Suprapubic skin (tissue), 4 donors: Measurements from ENCODE around the gene CLSTN3. TPM values are rescaled to one million over a fixed set of nuclear protein-coding genes. Genes with fewer than 3 reads are reported as not detected.

Experiments used
- DNase-seq, 2 donors: peaks; one replicate each; pipeline ENCODE4 v3.0.0-alpha.2; 2019; ENCODE audit warnings: low spot score in 2 of 2
- H3K27ac ChIP-seq: fragments of 200-600 bp; sonication (generic); one replicate; pipeline ENCODE4 v1.5.1; 2019
- H3K27me3 ChIP-seq: fragments of 200-600 bp; sonication (generic); one replicate; pipeline ENCODE4 v1.5.1; 2019
- H3K36me3 ChIP-seq: fragments of 200-600 bp; sonication (generic); one replicate; pipeline ENCODE4 v1.5.1; 2019
- H3K4me1 ChIP-seq: fragments of 200-600 bp; sonication (generic); one replicate; pipeline ENCODE4 v1.5.1; 2019
- H3K4me3 ChIP-seq: fragments of 200-600 bp; sonication (generic); one replicate; pipeline ENCODE4 v1.5.1; 2019; ENCODE audit warnings: mild to moderate bottlenecking
- H3K9me3 ChIP-seq: fragments of 200-600 bp; sonication (generic); one replicate; pipeline ENCODE4 v1.5.1; 2019
- EP300 ChIP-seq: sonication (generic); formaldehyde crosslinking; IDR thresholded peaks from one replicate; pipeline ENCODE4 v1.6.1; 2017; ENCODE audit warnings: antibody characterized with exemption
- POLR2A ChIP-seq, 2 donors: fragments of 450-650 bp; IDR thresholded peaks; one replicate each; pipeline ENCODE4 v1.6.1; 2017; ENCODE audit warnings: antibody characterized with exemption in 2 of 2, mild to moderate bottlenecking in 2 of 2, moderate library complexity in 2 of 2
- POLR2AphosphoS5 ChIP-seq, 3 donors: sonication (generic); formaldehyde crosslinking; IDR thresholded peaks; one replicate each; pipeline ENCODE4 v1.6.1; 2017; ENCODE audit warnings: antibody characterized with exemption in 3 of 3
- WGBS: methylation state at CpG from one replicate; pipeline ENCODE4 v1.1.5; 2018; 5-methylcytosine and 5-hydroxymethylcytosine counted together
- total RNA-seq, 4 donors: library from RNA; depleted of rRNA; stranded (reverse); fragments of >200 nt; gene quantifications; one replicate each; pipeline ENCODE4 v1.1.0, GENCODE V29; 2016
- TF ChIP-seq, protein P1 (sequence below), 2 donors: fragments of 200-600 bp in 1 of 2; fragments of 450-650 bp in 1 of 2; sonication (generic) in 1 of 2; IDR thresholded peaks; one replicate each; pipeline ENCODE4 v1.5.1; 2016 to 2019; ENCODE audit warnings: antibody characterized with exemption in 2 of 2, mild to moderate bottlenecking in 1 of 2, moderate library complexity in 1 of 2

CLSTN3 gene
- total RNA-seq, 4 donors from 2014 or later = 29.9 to 69.8 (median 39.1) TPM

GRCh38 chr12:7090222-7090998 is 39.8 kb upstream of the CLSTN3 start:
- peaks cover 33% of the 10 kb centered on the region for H3K36me3 ChIP-seq
- H3K27me3 ChIP-seq = no peaks in the 10 kb centered on the region
- peaks cover 50% of the 10 kb centered on the region for H3K4me1 ChIP-seq
- DNase-seq = peak; percentile 62 to 63
- no peaks in the 10 kb centered on the region for H3K9me3 ChIP-seq
- H3K27ac ChIP-seq = peak overlapping the region; percentile 90
- TF ChIP-seq POLR2A (IDR thresholded peaks at IDR 0.05) (no peak), POLR2AphosphoS5 (IDR thresholded peaks at IDR 0.05) (no peak), EP300 (no peak)
- TF ChIP-seq, protein P1, sequence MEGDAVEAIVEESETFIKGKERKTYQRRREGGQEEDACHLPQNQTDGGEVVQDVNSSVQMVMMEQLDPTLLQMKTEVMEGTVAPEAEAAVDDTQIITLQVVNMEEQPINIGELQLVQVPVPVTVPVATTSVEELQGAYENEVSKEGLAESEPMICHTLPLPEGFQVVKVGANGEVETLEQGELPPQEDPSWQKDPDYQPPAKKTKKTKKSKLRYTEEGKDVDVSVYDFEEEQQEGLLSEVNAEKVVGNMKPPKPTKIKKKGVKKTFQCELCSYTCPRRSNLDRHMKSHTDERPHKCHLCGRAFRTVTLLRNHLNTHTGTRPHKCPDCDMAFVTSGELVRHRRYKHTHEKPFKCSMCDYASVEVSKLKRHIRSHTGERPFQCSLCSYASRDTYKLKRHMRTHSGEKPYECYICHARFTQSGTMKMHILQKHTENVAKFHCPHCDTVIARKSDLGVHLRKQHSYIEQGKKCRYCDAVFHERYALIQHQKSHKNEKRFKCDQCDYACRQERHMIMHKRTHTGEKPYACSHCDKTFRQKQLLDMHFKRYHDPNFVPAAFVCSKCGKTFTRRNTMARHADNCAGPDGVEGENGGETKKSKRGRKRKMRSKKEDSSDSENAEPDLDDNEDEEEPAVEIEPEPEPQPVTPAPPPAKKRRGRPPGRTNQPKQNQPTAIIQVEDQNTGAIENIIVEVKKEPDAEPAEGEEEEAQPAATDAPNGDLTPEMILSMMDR (IDR thresholded peaks at IDR 0.05) = no peak
- WGBS = 69% methylated on average over 16 of the region's 16 CpGs
- peak overlapping the region; percentile 52 for H3K4me3 ChIP-seq

- Histone ChIP-seq H3K27me3 (no peaks in the 10 kb centered on the region), H3K4me3 (peak overlapping the region; percentile 52), H3K9me3 (no peaks in the 10 kb centered on the region), H3K27ac (peak overlapping the region; percentile 90), H3K4me1 (peaks cover 50% of the 10 kb centered on the region), H3K36me3 (peaks cover 26% of the 10 kb centered on the region)
- 70% methylated on average over 3 of the region's 7 CpGs for WGBS
- no peak for TF ChIP-seq POLR2A (IDR thresholded peaks at IDR 0.05)
- TF ChIP-seq, protein P1 (IDR thresholded peaks at IDR 0.05) = no peak
- no peak for TF ChIP-seq EP300
- no peak for TF ChIP-seq POLR2AphosphoS5 (IDR thresholded peaks at IDR 0.05)
- peak; percentile 61 to 73 for DNase-seq
Measured at GRCh38 chr12:7091171-7091570, 39.0 kb upstream of the CLSTN3 start.

DNA sequence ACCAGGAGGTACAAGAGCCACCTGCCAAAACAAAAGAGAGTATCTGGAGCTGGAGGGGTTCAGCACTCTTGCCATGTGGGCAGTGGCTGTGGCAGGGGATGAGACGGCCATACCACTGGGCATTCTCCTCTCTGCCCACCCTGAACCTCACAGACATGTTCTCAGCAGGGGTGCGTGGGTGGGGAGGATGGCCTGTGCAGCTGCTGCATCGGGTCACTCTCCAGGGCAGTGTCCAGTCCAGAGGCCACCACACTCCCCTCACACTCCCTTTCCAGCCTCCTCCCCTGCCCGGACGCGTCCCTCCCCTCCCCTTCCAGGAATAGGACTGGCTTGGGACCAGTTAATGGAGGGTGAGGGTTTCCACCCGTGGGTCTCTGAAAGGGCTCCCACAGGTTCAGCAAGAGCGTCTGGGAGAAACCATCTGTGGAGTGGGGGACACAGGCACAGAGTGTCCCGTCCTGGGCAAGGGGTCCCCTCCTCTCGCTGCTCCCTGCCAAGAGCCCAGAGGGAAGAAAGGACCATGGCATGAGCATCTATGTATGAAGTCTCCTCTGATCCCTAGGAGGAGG is 38.4 kb upstream of the CLSTN3 start:
- H3K27me3 ChIP-seq = no peaks in the 10 kb centered on the region
- peaks cover 23% of the 10 kb centered on the region for H3K36me3 ChIP-seq
- WGBS = 13% methylated on average over 10 of the region's 10 CpGs
- H3K4me3 ChIP-seq = peak overlapping the region; percentile 52
- DNase-seq = peak; percentile 79
- peak in 1 of 2 donors; percentile 33 for TF ChIP-seq POLR2A (IDR thresholded peaks at IDR 0.05)
- TF ChIP-seq, protein P1 (IDR thresholded peaks at IDR 0.05) = no peak
- H3K9me3 ChIP-seq = no peaks in the 10 kb centered on the region
- peaks cover 50% of the 10 kb centered on the region for H3K4me1 ChIP-seq
- H3K27ac ChIP-seq = peak overlapping the region; percentile 90

- H3K36me3 ChIP-seq = peaks cover 20% of the 10 kb centered on the region
- H3K9me3 ChIP-seq = no peaks in the 10 kb centered on the region
- no peaks in the 10 kb centered on the region for H3K27me3 ChIP-seq
- H3K4me3 ChIP-seq = peak within 1 kb of the TSS; percentile 52
- peaks cover 50% of the 10 kb centered on the region for H3K4me1 ChIP-seq
- DNase-seq = peak; percentile 90
- H3K27ac ChIP-seq = peak within 1 kb of the TSS; percentile 90
- WGBS = 7% methylated on average over 16 of the region's 16 CpGs
- TF ChIP-seq POLR2A (IDR thresholded peaks at IDR 0.05) = peak in 1 of 2 donors; percentile 58
- TF ChIP-seq, protein P1 (IDR thresholded peaks at IDR 0.05) = peak; percentile 84 to 90
- TF ChIP-seq POLR2AphosphoS5 (IDR thresholded peaks at IDR 0.05) = peak in 2 of 3 donors; percentile 30 to 50
- TF ChIP-seq EP300 = no peak
Measured at GRCh38 chr12:7092229-7092985, 37.8 kb upstream of the CLSTN3 start, which contains the start of gene C1R. Gene C1R, minus strand, starts transcription at chr12:7092445. Its CDS starts 57 bp downstream, at chr12:7092388.
